ENCODE data around the gene B3GNT8.

Gene B3GNT8

GRCh38 chr19:41405776-41406175, 21.4 kb downstream of the B3GNT8 start:
- TF ChIP-seq CTCF (IDR thresholded peaks at IDR 0.05) (no peak), ZFX (IDR thresholded peaks at IDR 0.05; ENCODE audit: borderline replicate concordance) (no peak)
- H3K27ac ChIP-seq = no peak overlapping the region

DNA sequence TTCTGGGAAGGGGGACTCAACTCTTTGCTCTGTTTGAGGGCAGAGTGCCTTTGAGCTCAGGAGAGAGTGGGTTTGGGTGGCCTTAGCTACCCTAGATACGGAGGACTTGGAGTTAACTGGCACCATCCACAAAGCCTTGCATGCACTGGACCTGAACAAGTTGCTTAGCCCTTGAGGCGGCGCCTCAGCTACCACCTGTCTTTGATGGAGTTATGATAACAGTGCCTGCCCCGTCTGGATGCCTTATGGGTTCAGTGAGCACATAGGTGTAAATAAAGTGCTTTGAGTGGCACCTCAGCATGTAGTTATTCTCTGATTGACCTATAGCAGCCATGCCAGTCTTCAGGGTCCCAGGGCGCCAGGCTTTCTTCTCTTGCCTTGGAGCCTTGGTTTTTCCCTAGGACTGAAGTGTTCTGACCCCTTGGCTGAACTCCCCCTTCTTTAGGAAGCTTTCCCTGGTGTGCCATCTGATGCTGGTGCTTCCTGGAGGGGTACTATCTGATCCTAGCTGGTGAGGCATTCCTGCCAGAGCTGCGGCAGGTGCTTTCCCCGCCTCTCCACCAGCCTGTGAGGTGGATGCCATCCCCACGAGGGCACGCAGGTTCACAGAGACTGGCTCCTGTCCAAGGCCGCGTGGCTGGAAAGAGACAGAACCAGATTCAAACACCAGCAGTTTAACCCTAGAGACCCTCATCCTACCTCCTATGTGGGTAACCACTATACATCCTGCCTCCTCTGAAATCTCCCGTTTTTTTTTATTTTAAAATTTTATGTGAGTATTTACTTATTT, 23.8 kb downstream of the B3GNT8 start:
- H3K27ac ChIP-seq = no peak overlapping the region
- TF ChIP-seq ZFX (IDR thresholded peaks at IDR 0.05; ENCODE audit: borderline replicate concordance) (no peak), CTCF (IDR thresholded peaks at IDR 0.05) (no peak)

DNA sequence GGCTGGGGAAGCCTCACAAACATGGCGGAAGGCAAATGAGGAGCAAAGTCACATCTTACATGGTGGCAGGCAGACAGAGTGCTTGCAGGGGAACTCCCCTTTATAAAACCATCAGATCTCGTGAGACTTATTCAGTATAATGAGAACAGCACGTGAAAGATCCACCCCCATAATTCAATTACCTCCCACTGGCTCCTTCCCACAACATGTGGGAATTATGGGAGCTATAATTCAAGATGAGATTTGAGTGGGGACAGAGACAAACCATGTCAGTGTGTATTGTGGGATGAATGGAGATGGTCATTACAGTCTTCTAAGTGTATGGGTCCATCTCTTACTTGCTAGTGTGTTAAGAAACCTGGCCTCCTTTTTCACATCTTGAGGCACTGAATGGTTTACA, 25.2 kb downstream of the B3GNT8 start:
- TF ChIP-seq CTCF (IDR thresholded peaks at IDR 0.05) (no peak), ZFX (IDR thresholded peaks at IDR 0.05; ENCODE audit: borderline replicate concordance) (no peak)
- H3K27ac ChIP-seq = no peak overlapping the region

- no peak for TF ChIP-seq CTCF (IDR thresholded peaks at IDR 0.05)
- no peak for TF ChIP-seq ZFX (IDR thresholded peaks at IDR 0.05; ENCODE audit: borderline replicate concordance)
- H3K27ac ChIP-seq = no peak overlapping the region
Measured at GRCh38 chr19:41401483-41401882, 25.7 kb downstream of the B3GNT8 start.

DNA sequence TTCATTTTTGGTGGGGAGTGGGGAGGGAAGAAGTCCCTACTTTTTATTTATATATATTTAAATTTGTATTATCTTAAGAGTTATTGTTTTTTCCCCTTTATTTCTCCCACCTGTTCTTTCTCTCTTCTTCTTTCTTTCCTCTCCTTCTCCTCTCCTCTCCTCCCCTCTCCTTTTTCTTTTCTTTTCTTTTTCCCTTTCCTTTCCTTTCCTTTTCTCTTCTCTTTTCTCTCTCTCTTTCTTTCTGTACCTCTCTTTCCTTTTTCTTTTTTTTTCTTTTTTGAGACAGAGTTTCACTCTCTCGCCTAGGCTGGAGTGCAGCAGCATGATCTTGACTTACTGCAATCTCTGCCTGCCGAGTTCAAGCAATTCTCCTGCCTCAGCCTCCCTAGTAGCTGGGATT, 27.6 kb downstream of the B3GNT8 start:
- no peak overlapping the region for H3K27ac ChIP-seq
- TF ChIP-seq ZFX (IDR thresholded peaks at IDR 0.05; ENCODE audit: borderline replicate concordance) (no peak), CTCF (IDR thresholded peaks at IDR 0.05) (no peak)

DNA sequence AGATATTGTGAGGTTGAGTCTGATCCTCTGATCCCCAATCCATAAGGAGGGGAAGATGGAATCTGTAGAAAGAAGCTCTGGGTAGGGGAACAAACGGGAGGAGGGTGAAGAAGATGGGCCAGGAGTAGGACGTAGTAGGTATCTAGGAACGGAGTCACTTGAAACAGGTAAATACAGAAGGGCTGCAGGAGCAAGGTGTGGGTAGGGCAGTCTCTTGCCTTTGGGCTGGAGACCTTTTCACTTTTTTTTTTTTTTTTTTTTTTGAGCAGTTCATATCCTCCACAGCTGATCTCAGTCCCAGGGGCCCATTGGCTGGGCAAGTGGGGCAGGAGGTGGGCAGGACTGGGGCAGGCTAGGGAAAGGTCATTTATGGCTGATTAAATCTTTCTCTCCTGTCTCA, 28.1 kb downstream of the B3GNT8 start:
- no peak overlapping the region for H3K27ac ChIP-seq
- TF ChIP-seq CTCF (IDR thresholded peaks at IDR 0.05) (no peak), ZFX (IDR thresholded peaks at IDR 0.05; ENCODE audit: borderline replicate concordance) (no peak)

- no peak overlapping the region for H3K27ac ChIP-seq
- no peak for TF ChIP-seq CTCF (IDR thresholded peaks at IDR 0.05)
- TF ChIP-seq ZFX (IDR thresholded peaks at IDR 0.05; ENCODE audit: borderline replicate concordance) = no peak
Measured at GRCh38 chr19:41398598-41398997, 28.6 kb downstream of the B3GNT8 start.

Measured in 22Rv1 (cell line).